ENCODE results near the gene NRG4. TPM values are rescaled to one million over a fixed set of nuclear protein-coding genes. Genes with fewer than 3 reads are reported as not detected.

Gene NRG4
- total and polyA plus RNA-seq, 12 donors: 1.5 to 16.9 (median 3.8) TPM

DNA sequence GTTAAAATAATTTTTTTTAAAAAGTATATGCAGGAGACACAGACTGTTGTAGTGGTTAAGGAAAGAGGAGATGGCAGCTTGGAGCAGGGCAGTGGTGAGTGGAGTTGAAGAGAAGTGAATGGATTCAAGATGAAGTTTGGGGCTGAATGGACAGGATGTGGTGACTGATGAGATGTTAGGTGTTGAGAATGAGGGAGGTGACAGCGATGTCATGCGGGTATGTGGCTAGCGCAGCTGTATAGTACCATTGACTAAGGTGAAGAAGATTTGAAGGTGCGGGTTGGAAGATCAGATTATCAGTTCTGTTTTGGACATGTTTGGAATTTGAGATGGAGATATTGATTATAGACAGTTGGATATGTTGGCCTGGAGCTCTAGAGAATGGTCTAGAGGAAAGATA, 88.5 kb downstream of the NRG4 start:
- no peak overlapping the region for H3K4me3 ChIP-seq
- no peak for DNase-seq
- H3K4me1 ChIP-seq (replicated peaks in 1 of 2): peaks cover 9 to 18% of the 10 kb centered on the region in 2 donors
- peaks cover 0 to 4% of the 10 kb centered on the region in 2 donors for H3K36me3 ChIP-seq (replicated peaks in 1 of 2)
- no peaks in the 10 kb centered on the region for H3K27me3 ChIP-seq
- 86 to 99% (median 94%) methylated on average over 4 of the region's 4 CpGs for WGBS, 4 donors
- no peak overlapping the region for H3K27ac ChIP-seq
- intact Hi-C loops (cut with DNase I): loop anchor here (10.0 kb wide), 2 partner anchors 109 to 119 kb away; no protein-coding TSS in a partner anchor
- H3K9me3 ChIP-seq (replicated peaks in 1 of 3): no peaks in the 10 kb centered on the region
- TF ChIP-seq, protein P1, sequence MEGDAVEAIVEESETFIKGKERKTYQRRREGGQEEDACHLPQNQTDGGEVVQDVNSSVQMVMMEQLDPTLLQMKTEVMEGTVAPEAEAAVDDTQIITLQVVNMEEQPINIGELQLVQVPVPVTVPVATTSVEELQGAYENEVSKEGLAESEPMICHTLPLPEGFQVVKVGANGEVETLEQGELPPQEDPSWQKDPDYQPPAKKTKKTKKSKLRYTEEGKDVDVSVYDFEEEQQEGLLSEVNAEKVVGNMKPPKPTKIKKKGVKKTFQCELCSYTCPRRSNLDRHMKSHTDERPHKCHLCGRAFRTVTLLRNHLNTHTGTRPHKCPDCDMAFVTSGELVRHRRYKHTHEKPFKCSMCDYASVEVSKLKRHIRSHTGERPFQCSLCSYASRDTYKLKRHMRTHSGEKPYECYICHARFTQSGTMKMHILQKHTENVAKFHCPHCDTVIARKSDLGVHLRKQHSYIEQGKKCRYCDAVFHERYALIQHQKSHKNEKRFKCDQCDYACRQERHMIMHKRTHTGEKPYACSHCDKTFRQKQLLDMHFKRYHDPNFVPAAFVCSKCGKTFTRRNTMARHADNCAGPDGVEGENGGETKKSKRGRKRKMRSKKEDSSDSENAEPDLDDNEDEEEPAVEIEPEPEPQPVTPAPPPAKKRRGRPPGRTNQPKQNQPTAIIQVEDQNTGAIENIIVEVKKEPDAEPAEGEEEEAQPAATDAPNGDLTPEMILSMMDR (IDR thresholded peaks at IDR 0.05): no peak
- TF ChIP-seq POLR2A (IDR thresholded peaks at IDR 0.05): no peak

DNA sequence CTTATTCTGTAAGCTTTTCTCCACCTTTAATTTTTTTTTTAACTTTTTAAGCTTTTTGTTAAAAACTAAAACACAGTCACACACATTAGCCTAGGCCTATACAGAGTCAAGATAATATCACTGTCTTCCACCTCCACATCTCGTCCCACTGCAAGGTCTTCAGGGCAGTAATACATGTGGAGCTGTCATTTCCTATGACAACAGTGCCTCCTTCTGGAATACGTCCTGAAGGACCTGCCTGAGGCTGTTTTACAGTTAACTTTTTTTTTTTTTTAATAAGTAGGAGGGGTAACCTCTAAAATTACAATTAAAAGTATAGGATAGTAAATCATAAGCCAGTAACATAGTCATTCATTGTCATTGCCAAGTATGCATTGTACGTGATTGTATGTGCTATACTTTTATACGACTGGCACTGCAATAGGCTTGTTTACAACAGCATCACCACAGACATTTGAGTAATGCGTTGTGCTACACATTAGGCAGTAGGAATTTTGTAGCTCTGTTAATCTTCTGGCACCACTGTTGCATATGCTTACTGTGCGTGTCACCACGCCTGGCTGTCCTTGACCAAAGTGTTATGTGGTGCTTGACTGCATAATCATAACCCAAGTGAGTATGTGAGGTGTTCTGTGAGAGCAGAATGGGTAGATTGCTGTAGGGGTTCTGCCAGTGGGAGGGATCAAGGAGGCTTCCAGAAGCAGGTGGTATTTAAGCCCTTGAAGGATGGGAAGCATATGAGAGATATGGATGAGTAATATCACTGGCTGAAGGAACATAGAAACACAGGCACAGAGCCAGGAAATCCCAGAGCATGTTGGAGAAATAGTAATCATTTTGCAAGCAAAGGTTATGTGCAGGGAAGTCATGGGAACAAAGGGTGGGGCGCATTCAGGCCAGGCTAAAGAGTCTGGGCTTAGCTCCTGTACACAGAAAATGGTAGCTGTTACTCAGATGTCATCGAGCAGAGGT, 90.2 kb downstream of the NRG4 start:
- no peak overlapping the region for H3K4me3 ChIP-seq
- H3K27ac ChIP-seq: peak overlapping the region in 2 of 5 donors; percentile 25 to 41
- TF ChIP-seq, protein P1 (IDR thresholded peaks at IDR 0.05): peak; percentile 18 to 69 (median 55)
- no peak for TF ChIP-seq POLR2A (IDR thresholded peaks at IDR 0.05)
- no peaks in the 10 kb centered on the region for H3K9me3 ChIP-seq (replicated peaks in 1 of 3)
- H3K36me3 ChIP-seq (replicated peaks in 1 of 2): peaks cover 0 to 11% of the 10 kb centered on the region in 2 donors
- H3K27me3 ChIP-seq: no peaks in the 10 kb centered on the region
- peak; percentile 51 to 84 (median 78) for DNase-seq
- 52 to 62% (median 58%) methylated on average over 9 of the region's 9 CpGs for WGBS, 4 donors
- peaks cover 9 to 18% of the 10 kb centered on the region in 2 donors for H3K4me1 ChIP-seq (replicated peaks in 1 of 2)
- intact Hi-C loops (cut with DNase I): loop anchor here (10.0 kb wide), 2 partner anchors 107 to 117 kb away; no protein-coding TSS in a partner anchor

DNA sequence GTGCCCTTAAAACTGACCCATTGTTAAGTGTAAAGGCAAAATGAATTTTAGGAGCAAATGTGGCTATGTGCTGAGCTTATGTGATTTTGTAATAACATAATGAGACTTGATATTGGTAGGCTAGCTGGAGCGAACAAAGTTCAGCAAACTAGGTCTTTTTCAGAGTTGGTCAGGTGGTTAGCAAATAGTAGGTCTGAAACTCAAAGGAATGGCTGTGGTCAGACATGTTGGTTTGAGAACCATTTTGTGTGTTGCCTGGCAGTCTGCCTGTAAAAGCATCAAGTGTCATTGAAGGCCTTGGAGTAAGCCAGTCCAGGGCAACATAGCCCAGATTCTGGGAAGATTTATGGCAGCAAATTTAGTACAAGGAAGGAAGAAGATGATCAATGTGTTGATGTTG, 92.1 kb downstream of the NRG4 start:
- Histone ChIP-seq H3K27ac (no peak overlapping the region), H3K4me1 (replicated peaks in 1 of 2) (peaks cover 9 to 18% of the 10 kb centered on the region in 2 donors), H3K9me3 (replicated peaks in 1 of 3) (no peaks in the 10 kb centered on the region), H3K27me3 (no peaks in the 10 kb centered on the region), H3K36me3 (replicated peaks in 1 of 2) (peaks cover 0 to 11% of the 10 kb centered on the region in 2 donors), H3K4me3 (no peak overlapping the region)
- WGBS, 4 donors: 90 to 100% (median 98%) methylated on average over 1 of the region's 1 CpG
- DNase-seq: peak in 5 of 7 donors; percentile 15 to 62 (median 44)
- intact Hi-C loops (cut with DNase I): loop anchor here (10.0 kb wide), 2 partner anchors 105 to 115 kb away; no protein-coding TSS in a partner anchor
- no peak for TF ChIP-seq POLR2A (IDR thresholded peaks at IDR 0.05)
- TF ChIP-seq, protein P1 (IDR thresholded peaks at IDR 0.05): no peak

DNA sequence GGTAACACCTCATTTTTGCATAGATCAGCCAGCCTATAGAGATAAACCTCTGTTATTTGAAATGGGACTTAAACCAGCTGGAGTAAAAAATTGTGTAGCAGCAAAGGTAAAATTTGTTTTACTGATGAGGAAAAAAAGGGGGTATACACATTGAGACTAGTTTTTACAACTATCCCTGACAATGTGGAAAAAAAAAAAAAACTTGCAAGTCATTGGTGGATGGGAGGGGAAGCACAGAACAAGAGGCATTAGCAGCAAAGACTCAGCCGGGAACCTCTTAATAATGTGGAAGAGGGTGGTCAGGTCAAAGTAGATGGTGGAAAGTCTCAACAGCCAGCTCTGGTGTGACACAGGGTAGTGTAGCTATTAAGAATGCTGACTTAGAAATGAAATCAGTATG, 94.1 kb downstream of the NRG4 start:
- no peak for TF ChIP-seq POLR2A (IDR thresholded peaks at IDR 0.05)
- TF ChIP-seq, protein P1 (IDR thresholded peaks at IDR 0.05): no peak
- Histone ChIP-seq H3K9me3 (replicated peaks in 1 of 3) (no peaks in the 10 kb centered on the region), H3K27me3 (no peaks in the 10 kb centered on the region), H3K4me3 (no peak overlapping the region), H3K36me3 (replicated peaks in 1 of 2) (peaks cover 0 to 7% of the 10 kb centered on the region in 2 donors), H3K4me1 (replicated peaks in 1 of 2) (peaks cover 9 to 16% of the 10 kb centered on the region in 2 donors), H3K27ac (no peak overlapping the region)
- intact Hi-C loops (cut with DNase I): no loop called here
- no peak for DNase-seq
- WGBS, 4 donors: 96 to 100% (median 97%) methylated on average over 1 of the region's 1 CpG

Data from adrenal gland (tissue), 12 donors.